Effector memory CD4-positive, alpha-beta T cell (primary cell): ENCODE measurements around the gene TMEM125.

Experiments used
- DNase-seq, 3 donors: peaks; one replicate each; pipeline ENCODE4 v3.0.0-alpha.2; 2020
- H3K27ac ChIP-seq: 2 replicates; pipeline ENCODE4 v1.7.0; 2013; ENCODE audit warnings: mild to moderate bottlenecking, low read length, moderate library complexity; ENCODE audit not compliant: insufficient read depth, poor library complexity, severe bottlenecking
- H3K27me3 ChIP-seq: replicated peaks from 2 replicates; pipeline ENCODE4 v1.7.0; 2013; ENCODE audit warnings: mild to moderate bottlenecking, low read length; ENCODE audit not compliant: insufficient read depth, control insufficient read depth, poor library complexity, severe bottlenecking
- H3K36me3 ChIP-seq: 2 replicates; pipeline ENCODE4 v1.7.0; 2013; ENCODE audit warnings: mild to moderate bottlenecking, low read length, moderate library complexity; ENCODE audit not compliant: control insufficient read depth, insufficient read depth
- H3K4me1 ChIP-seq: 2 replicates; pipeline ENCODE4 v1.7.0; 2013; ENCODE audit warnings: low read length, mild to moderate bottlenecking; ENCODE audit not compliant: control insufficient read depth, insufficient read depth, poor library complexity, severe bottlenecking
- H3K4me3 ChIP-seq: 2 replicates; pipeline ENCODE4 v1.7.0; 2013; ENCODE audit warnings: low read length, low read depth, mild to moderate bottlenecking; ENCODE audit not compliant: insufficient read depth, poor library complexity, severe bottlenecking
- H3K9me3 ChIP-seq: 2 replicates; pipeline ENCODE4 v1.7.0; 2013; ENCODE audit warnings: mild to moderate bottlenecking, low read length, moderate library complexity; ENCODE audit not compliant: control insufficient read depth

The TMEM125 gene

DNA sequence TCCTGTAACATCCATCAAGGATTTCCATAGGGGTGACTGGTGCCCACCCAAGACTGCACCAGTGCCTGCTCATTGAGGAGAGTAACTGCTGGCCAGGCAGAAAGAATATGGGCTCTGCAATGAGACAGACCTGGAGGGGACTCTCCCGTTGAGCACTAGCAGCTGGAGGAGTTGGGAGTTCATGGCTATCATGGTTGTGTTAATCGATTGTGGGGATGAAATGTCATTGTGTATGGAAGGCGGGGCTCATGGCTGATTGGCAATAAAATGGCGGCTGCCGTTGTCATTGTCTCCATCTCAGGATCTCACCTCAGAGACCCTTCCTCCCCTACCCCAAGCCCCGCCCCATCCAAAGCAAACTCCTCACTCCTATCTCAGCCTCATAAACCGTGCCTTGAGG lies 3.9 kb downstream of the TMEM125 start:
- no peaks in the 10 kb centered on the region for H3K27me3 ChIP-seq

DNA sequence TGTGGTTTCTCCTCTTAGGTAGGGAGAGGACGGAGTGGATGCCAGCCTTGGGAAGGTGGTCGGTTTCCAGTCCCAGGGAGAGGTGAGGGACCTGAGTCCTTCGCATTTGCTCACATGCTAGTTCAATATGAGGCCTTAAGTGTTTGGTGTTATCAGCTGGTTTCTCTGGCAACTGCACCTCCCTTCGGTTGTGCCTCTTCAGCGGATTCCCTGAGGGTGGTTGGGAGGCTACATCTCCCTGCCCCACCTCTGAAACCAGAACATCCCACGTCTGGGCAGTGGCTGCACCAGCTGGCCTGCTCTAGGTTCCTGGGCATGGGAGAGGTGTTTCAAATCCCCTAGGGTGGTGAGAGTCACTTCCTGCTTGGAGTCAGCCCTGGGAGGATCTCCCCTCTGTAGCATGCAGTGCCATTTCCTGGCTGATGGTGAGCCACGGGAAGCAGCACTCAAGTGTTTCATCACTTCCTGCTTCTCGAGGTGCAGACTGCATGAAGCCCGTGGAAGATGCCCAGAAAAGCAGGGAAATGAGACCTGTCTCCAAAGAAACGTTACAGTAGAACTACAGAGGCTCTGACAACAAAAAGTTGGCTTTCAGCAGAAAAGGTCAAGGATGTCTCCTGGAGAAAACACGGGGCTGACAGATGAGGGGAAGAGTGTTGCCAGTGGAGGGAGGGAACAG lies 4.5 kb downstream of the TMEM125 start:
- no peaks in the 10 kb centered on the region for H3K36me3 ChIP-seq
- peak overlapping the region; percentile 37 for H3K4me3 ChIP-seq
- H3K4me1 ChIP-seq, result peaks cover 8% of the 10 kb centered on the region
- H3K27ac ChIP-seq, result no peak overlapping the region
- no peaks in the 10 kb centered on the region for H3K27me3 ChIP-seq
- no peak for DNase-seq
- H3K9me3 ChIP-seq, result no peaks in the 10 kb centered on the region

More for the DNA sequence above, 3.9 kb downstream of the TMEM125 start:
- Histone ChIP-seq H3K36me3 (no peaks in the 10 kb centered on the region), H3K9me3 (no peaks in the 10 kb centered on the region), H3K27ac (no peak overlapping the region), H3K4me3 (no peak overlapping the region), H3K4me1 (peaks cover 8% of the 10 kb centered on the region)
- no peak for DNase-seq

DNA sequence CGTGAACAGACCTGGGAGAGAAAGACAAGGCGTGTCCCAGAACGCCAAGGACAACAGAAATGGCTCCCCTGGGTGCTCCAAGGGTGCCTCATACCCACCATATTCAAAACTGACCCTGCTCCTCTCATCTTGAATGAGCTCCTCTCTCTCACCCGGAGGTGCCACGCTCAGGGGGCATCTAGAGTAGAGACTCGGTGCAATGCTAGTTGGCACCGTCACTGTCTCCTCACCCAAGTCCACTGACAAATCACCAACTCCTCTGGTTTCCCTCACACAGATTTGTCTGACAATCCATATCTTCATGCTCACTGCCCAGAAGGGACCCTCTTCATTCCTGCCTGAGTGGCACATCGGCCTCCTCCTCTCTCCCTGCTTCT lies 5.0 kb downstream of the TMEM125 start:
- Histone ChIP-seq H3K4me3 (peak overlapping the region; percentile 37), H3K4me1 (peaks cover 8% of the 10 kb centered on the region), H3K36me3 (no peaks in the 10 kb centered on the region), H3K27me3 (no peaks in the 10 kb centered on the region), H3K9me3 (no peaks in the 10 kb centered on the region), H3K27ac (no peak overlapping the region)
- DNase-seq, result no peak

DNA sequence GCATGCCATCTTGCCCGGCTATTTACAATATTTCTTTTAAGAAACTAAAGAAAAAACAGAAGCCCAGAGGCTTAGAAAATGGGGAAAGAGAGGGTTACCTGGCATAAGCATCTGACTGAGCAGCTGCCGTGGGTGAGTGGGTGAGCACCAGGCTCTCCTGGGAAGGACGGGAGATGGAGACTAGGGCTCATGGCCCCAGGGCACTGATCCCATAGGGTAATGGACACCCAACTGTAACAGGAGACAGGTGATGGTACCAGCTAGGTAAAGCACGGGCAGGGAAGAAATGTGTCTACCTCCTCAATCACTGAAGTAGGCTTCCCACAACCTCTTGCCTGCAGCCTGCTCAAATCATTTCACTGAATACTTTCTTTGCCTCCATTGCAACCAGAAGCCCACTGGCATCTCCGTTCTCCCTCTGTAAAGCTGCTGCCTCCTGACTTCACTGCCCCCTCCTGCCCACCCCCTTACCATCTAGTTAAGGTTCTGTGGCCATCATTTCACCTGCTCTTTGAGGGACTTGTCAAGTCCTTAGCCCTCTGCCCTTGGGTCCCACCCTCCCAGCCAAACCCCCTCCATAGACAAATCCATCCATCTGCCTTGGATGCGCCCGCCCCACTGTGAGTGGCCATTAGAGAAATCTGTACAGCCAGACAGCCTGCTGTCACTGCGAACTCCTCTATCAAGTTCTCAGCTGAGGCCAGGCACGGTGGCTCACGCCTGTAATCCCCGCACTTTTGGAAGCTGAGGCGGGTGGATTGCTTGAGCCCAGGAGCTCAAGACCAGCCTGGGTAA lies 6.2 kb downstream of the TMEM125 start:
- H3K27me3 ChIP-seq, result no peaks in the 10 kb centered on the region
- H3K36me3 ChIP-seq, result no peaks in the 10 kb centered on the region
- H3K27ac ChIP-seq, result no peak overlapping the region
- peaks cover 8% of the 10 kb centered on the region for H3K4me1 ChIP-seq
- H3K4me3 ChIP-seq, result no peak overlapping the region
- DNase-seq, result no peak
- H3K9me3 ChIP-seq, result no peaks in the 10 kb centered on the region

GRCh38 chr1:43276673-43277072 lies 6.9 kb downstream of the TMEM125 start:
- no peaks in the 10 kb centered on the region for H3K27me3 ChIP-seq
- H3K4me3 ChIP-seq, result no peak overlapping the region
- no peaks in the 10 kb centered on the region for H3K9me3 ChIP-seq
- H3K27ac ChIP-seq, result no peak overlapping the region
- H3K4me1 ChIP-seq, result peaks cover 8% of the 10 kb centered on the region
- no peak for DNase-seq
- H3K36me3 ChIP-seq, result no peaks in the 10 kb centered on the region

DNA sequence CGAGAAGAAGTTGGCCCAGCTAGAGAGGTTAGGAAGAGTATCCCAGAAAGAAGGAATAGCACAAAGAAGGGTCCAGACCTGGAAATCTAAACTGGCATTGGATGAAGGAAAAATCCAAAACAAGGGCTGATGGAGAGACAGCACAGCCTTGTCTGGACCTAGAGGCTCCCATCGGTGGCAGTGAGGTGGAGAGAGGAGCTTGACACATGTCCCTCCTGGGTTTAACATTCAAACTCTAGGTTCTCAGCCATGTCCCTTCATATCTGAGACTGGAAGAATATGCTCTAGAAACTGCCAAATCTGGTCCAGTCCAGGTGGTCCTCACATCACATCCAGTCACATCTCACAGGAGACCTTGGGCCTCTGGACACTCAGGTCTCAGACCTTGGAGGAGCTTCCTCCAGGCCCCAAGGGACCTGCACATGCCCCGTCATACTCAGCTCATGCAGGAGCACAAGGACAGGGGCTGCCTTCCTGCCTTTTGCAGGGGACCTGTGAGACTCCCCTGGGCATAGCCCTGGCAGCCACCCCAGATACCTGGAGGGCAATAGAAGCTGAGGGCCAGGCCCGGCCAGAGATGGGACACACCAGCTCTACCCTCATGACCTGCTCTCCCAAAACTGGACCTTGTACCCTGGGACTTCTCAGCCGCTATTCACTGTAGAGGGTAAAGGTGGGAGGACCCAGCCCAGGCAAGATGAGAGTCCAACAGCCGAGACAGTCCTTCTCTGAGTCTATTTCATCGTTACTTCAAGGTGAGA lies 7.5 kb downstream of the TMEM125 start:
- H3K4me3 ChIP-seq, result no peak overlapping the region
- no peaks in the 10 kb centered on the region for H3K36me3 ChIP-seq
- no peaks in the 10 kb centered on the region for H3K9me3 ChIP-seq
- peaks cover 8% of the 10 kb centered on the region for H3K4me1 ChIP-seq
- no peak for DNase-seq
- H3K27me3 ChIP-seq, result no peaks in the 10 kb centered on the region
- H3K27ac ChIP-seq, result no peak overlapping the region

DNA sequence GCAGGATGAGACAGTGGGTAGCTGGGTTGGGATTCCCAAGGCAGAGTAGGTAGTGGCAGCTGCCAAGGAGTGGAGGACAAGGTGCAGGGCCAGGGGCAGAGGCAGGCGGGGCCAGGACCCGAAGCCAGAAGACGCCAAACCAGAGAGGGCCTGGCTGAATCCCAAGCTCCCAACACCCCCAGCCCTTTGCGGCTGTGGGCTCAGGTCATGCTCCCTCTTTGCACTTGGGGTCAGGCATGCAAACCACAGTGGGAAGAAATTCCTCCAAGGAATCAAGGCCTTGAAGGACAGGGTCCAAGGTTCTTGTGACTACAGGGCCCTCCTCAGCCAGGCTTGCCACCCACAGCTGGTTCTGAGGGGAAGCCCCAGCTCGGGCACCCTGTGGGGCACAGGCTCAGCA lies 9.4 kb downstream of the TMEM125 start:
- no peak overlapping the region for H3K4me3 ChIP-seq
- H3K36me3 ChIP-seq, result no peaks in the 10 kb centered on the region
- H3K9me3 ChIP-seq, result no peaks in the 10 kb centered on the region
- H3K27ac ChIP-seq, result no peak overlapping the region
- H3K4me1 ChIP-seq, result peaks cover 6% of the 10 kb centered on the region
- no peaks in the 10 kb centered on the region for H3K27me3 ChIP-seq
- no peak for DNase-seq

GRCh38 chr1:43279666-43280065 lies 9.9 kb downstream of the TMEM125 start:
- H3K9me3 ChIP-seq, result no peaks in the 10 kb centered on the region
- H3K4me3 ChIP-seq, result no peak overlapping the region
- peaks cover under 1% of the 10 kb centered on the region for H3K4me1 ChIP-seq
- no peak overlapping the region for H3K27ac ChIP-seq
- H3K36me3 ChIP-seq, result no peaks in the 10 kb centered on the region
- no peak for DNase-seq
- no peaks in the 10 kb centered on the region for H3K27me3 ChIP-seq

GRCh38 chr1:43280692-43281091 lies 10.9 kb downstream of the TMEM125 start:
- no peaks in the 10 kb centered on the region for H3K36me3 ChIP-seq
- no peaks in the 10 kb centered on the region for H3K4me1 ChIP-seq
- H3K27me3 ChIP-seq, result no peaks in the 10 kb centered on the region
- DNase-seq, result no peak
- H3K9me3 ChIP-seq, result no peaks in the 10 kb centered on the region
- H3K4me3 ChIP-seq, result no peak overlapping the region
- H3K27ac ChIP-seq, result no peak overlapping the region
